Mammary epithelial cell (primary cell): Measurements from ENCODE around the gene DLG3.

ENCODE experiments used
- CTCF ChIP-seq, 2 donors: IDR thresholded peaks in 1 of 2; conservative IDR thresholded peaks in 1 of 2; 2 replicates each; pipeline ENCODE4 v1.5.1; 2011 to 2012; ENCODE audit warnings: inconsistent platforms in 2 of 2, low read length in 2 of 2, mild to moderate bottlenecking in 2 of 2, control low read depth in 1 of 2, low read depth in 1 of 2; ENCODE audit not compliant: insufficient read depth in 1 of 2; ENCODE audit errors: extremely low read depth in 1 of 2
- EZH2 ChIP-seq: IDR thresholded peaks from 2 replicates; pipeline ENCODE4 v1.6.1; 2012; ENCODE audit warnings: low read length, inconsistent platforms, borderline replicate concordance

- TF ChIP-seq CTCF (conservative IDR thresholded peaks at IDR 0.05 in 1 of 2, IDR thresholded peaks at IDR 0.05 in 1 of 2; ENCODE audit: extremely low read depth in 1 of 2, insufficient read depth in 1 of 2, low read depth in 1 of 2, low read length in 2 of 2), result no peak
- TF ChIP-seq EZH2, result no peak
Measured at GRCh38 chrX:70427365-70427764, 17.3 kb upstream of the DLG3 start.
